Muscle of leg (tissue), 11 donors: ENCODE measurements around the gene TEX22. TPM values are rescaled to one million over a fixed set of nuclear protein-coding genes. Genes with fewer than 3 reads are reported as not detected.

ENCODE experiments used
- DNase-seq: peaks from one replicate; pipeline ENCODE4 v3.0.0; 2013
- H3K27ac ChIP-seq: one replicate; pipeline ENCODE4 v1.5.1; 2013; ENCODE audit warnings: mild to moderate bottlenecking, low read length, control low read depth
- H3K27me3 ChIP-seq: one replicate; pipeline ENCODE4 v1.6.1; 2013; ENCODE audit warnings: low read length; ENCODE audit not compliant: control insufficient read depth, insufficient read depth
- H3K36me3 ChIP-seq: one replicate; pipeline ENCODE4 v1.6.1; 2013; ENCODE audit warnings: low read length; ENCODE audit not compliant: control insufficient read depth, insufficient read depth
- H3K4me1 ChIP-seq: one replicate; pipeline ENCODE4 v1.6.1; 2013; ENCODE audit warnings: low read length; ENCODE audit not compliant: control insufficient read depth, insufficient read depth
- H3K4me3 ChIP-seq: one replicate; pipeline ENCODE4 v1.5.1; 2013; ENCODE audit warnings: low read length, control low read depth
- H3K9me3 ChIP-seq: replicated peaks from 2 replicates; pipeline ENCODE4 v1.6.1; 2013; ENCODE audit warnings: low read depth, low read length; ENCODE audit not compliant: control insufficient read depth
- WGBS: methylation state at CpG from one replicate; pipeline ENCODE4 v1.1.5; 2013; ENCODE audit warnings: missing lambda C conversion rate; ENCODE audit not compliant: insufficient coverage; 5-methylcytosine and 5-hydroxymethylcytosine counted together
- polyA plus RNA-seq, 8 donors: library from polyadenylated mRNA; unstranded; fragments of 120-200 nt; gene quantifications; one replicate each; pipeline versions ENCODE4 v1.2.1 to v1.2.3, GENCODE V29; 2013; ENCODE audit warnings: inconsistent platforms in 1 of 8, low replicate concordance in 1 of 8; ENCODE audit not compliant: insufficient read length in 8 of 8, insufficient read depth in 1 of 8
- total RNA-seq: library from RNA; stranded (reverse); fragments of 120-200 nt; gene quantifications from one replicate; pipeline ENCODE4 v1.2.4, GENCODE V29; 2013

Gene TEX22
- total and polyA plus RNA-seq, 9 donors: 0.23 to 1.1 (median 0.49) TPM

- no peak overlapping the region for H3K27ac ChIP-seq
- H3K4me3 ChIP-seq: no peak overlapping the region
- WGBS: 83% methylated on average over 20 of the region's 23 CpGs
- H3K36me3 ChIP-seq: peaks cover 47% of the 10 kb centered on the region
- H3K27me3 ChIP-seq: no peaks in the 10 kb centered on the region
- H3K9me3 ChIP-seq: no peaks in the 10 kb centered on the region
- DNase-seq: no peak
- peaks cover 7% of the 10 kb centered on the region for H3K4me1 ChIP-seq
Observed at GRCh38 chr14:105366386-105367074, 31.8 kb upstream of the TEX22 start.

GRCh38 chr14:105367116-105368031, 31.0 kb upstream of the TEX22 start:
- Histone ChIP-seq H3K9me3 (no peaks in the 10 kb centered on the region), H3K4me1 (peaks cover 7% of the 10 kb centered on the region), H3K27me3 (no peaks in the 10 kb centered on the region), H3K27ac (no peak overlapping the region), H3K36me3 (peaks cover 50% of the 10 kb centered on the region), H3K4me3 (no peak overlapping the region)
- no peak for DNase-seq
- WGBS: 92% methylated on average over 33 of the region's 34 CpGs

- Histone ChIP-seq H3K27ac (no peak overlapping the region), H3K4me3 (no peak overlapping the region), H3K9me3 (no peaks in the 10 kb centered on the region), H3K4me1 (peaks cover 7% of the 10 kb centered on the region), H3K36me3 (peaks cover 50% of the 10 kb centered on the region), H3K27me3 (no peaks in the 10 kb centered on the region)
- no peak for DNase-seq
- WGBS: 91% methylated on average over 20 of the region's 20 CpGs
Observed at GRCh38 chr14:105368032-105368417, 30.3 kb upstream of the TEX22 start.

- WGBS: 91% methylated on average over 17 of the region's 20 CpGs
- peaks cover 50% of the 10 kb centered on the region for H3K36me3 ChIP-seq
Observed at GRCh38 chr14:105368426-105368825, 29.9 kb upstream of the TEX22 start.

GRCh38 chr14:105368910-105369652, 29.3 kb upstream of the TEX22 start:
- no peaks in the 10 kb centered on the region for H3K9me3 ChIP-seq
- 92% methylated on average over 20 of the region's 29 CpGs for WGBS
- H3K27ac ChIP-seq: no peak overlapping the region
- no peaks in the 10 kb centered on the region for H3K27me3 ChIP-seq
- H3K36me3 ChIP-seq: peaks cover 50% of the 10 kb centered on the region
- peaks cover 4% of the 10 kb centered on the region for H3K4me1 ChIP-seq
- no peak for DNase-seq
- no peak overlapping the region for H3K4me3 ChIP-seq

More at GRCh38 chr14:105368426-105368825, 29.9 kb upstream of the TEX22 start:
- no peaks in the 10 kb centered on the region for H3K27me3 ChIP-seq
- H3K4me3 ChIP-seq: no peak overlapping the region
- H3K27ac ChIP-seq: no peak overlapping the region
- no peak for DNase-seq
- no peaks in the 10 kb centered on the region for H3K9me3 ChIP-seq
- peaks cover 7% of the 10 kb centered on the region for H3K4me1 ChIP-seq

- Histone ChIP-seq H3K36me3 (peaks cover 50% of the 10 kb centered on the region), H3K4me1 (peaks cover 4% of the 10 kb centered on the region), H3K4me3 (no peak overlapping the region), H3K27me3 (no peaks in the 10 kb centered on the region), H3K9me3 (no peaks in the 10 kb centered on the region), H3K27ac (no peak overlapping the region)
- no peak for DNase-seq
- WGBS: 89% methylated on average over 25 of the region's 28 CpGs
Observed at GRCh38 chr14:105369653-105370040, 28.7 kb upstream of the TEX22 start.

GRCh38 chr14:105374389-105374788, 23.9 kb upstream of the TEX22 start:
- WGBS: 80% methylated on average over 5 of the region's 11 CpGs
- DNase-seq: no peak
- Histone ChIP-seq H3K27me3 (no peaks in the 10 kb centered on the region), H3K36me3 (peaks cover 16% of the 10 kb centered on the region), H3K4me3 (no peak overlapping the region), H3K4me1 (peaks cover 4% of the 10 kb centered on the region), H3K27ac (no peak overlapping the region), H3K9me3 (no peaks in the 10 kb centered on the region)

GRCh38 chr14:105375635-105376057, 22.7 kb upstream of the TEX22 start:
- H3K4me1 ChIP-seq: peaks cover 4% of the 10 kb centered on the region
- no peak overlapping the region for H3K27ac ChIP-seq
- WGBS: 52% methylated on average over 2 of the region's 4 CpGs
- no peak for DNase-seq
- H3K4me3 ChIP-seq: no peak overlapping the region
- no peaks in the 10 kb centered on the region for H3K9me3 ChIP-seq
- no peaks in the 10 kb centered on the region for H3K27me3 ChIP-seq
- peaks cover 19% of the 10 kb centered on the region for H3K36me3 ChIP-seq

- no peak for DNase-seq
- Histone ChIP-seq H3K4me3 (no peak overlapping the region), H3K9me3 (no peaks in the 10 kb centered on the region), H3K4me1 (no peaks in the 10 kb centered on the region), H3K27ac (no peak overlapping the region), H3K27me3 (no peaks in the 10 kb centered on the region), H3K36me3 (peaks cover 20% of the 10 kb centered on the region)
- 76% methylated on average over 34 of the region's 34 CpGs for WGBS
Observed at GRCh38 chr14:105376521-105377440, 21.6 kb upstream of the TEX22 start.
